Kidney epithelial cell (primary cell): ENCODE data around the gene NR0B2. TPM values are rescaled to one million over a fixed set of nuclear protein-coding genes. Genes with fewer than 3 reads are reported as not detected.

Experiments
- DNase-seq: peaks from one replicate; pipeline ENCODE4 v3.0.0-alpha.2; 2010; ENCODE audit warnings: low read depth
- H3K27me3 ChIP-seq: 2 replicates; pipeline ENCODE4 v1.6.0; 2011; ENCODE audit warnings: low read length; ENCODE audit not compliant: control insufficient read depth, insufficient read depth
- H3K36me3 ChIP-seq: 2 replicates; pipeline ENCODE4 v1.5.1; 2011; ENCODE audit warnings: low read length; ENCODE audit not compliant: control insufficient read depth, insufficient read depth
- H3K4me3 ChIP-seq: 2 replicates; pipeline ENCODE4 v1.5.1; 2011; ENCODE audit warnings: low read depth, mild to moderate bottlenecking, control low read depth, low read length
- total RNA-seq: library from RNA; depleted of rRNA; stranded (reverse); fragments of >200 nt; gene quantifications from 2 replicates; pipeline ENCODE4 v1.2.3, GENCODE V29; 2015
- TF ChIP-seq, protein P1 (sequence below): IDR thresholded peaks from 2 replicates; pipeline ENCODE4 v1.5.1; 2011; ENCODE audit warnings: mild to moderate bottlenecking, moderate library complexity, low read length, control low read depth, inconsistent platforms; ENCODE audit not compliant: insufficient read depth, poor library complexity, severe bottlenecking

The NR0B2 gene
- total RNA-seq, 1 donor from 2014 or later: not detected

DNA sequence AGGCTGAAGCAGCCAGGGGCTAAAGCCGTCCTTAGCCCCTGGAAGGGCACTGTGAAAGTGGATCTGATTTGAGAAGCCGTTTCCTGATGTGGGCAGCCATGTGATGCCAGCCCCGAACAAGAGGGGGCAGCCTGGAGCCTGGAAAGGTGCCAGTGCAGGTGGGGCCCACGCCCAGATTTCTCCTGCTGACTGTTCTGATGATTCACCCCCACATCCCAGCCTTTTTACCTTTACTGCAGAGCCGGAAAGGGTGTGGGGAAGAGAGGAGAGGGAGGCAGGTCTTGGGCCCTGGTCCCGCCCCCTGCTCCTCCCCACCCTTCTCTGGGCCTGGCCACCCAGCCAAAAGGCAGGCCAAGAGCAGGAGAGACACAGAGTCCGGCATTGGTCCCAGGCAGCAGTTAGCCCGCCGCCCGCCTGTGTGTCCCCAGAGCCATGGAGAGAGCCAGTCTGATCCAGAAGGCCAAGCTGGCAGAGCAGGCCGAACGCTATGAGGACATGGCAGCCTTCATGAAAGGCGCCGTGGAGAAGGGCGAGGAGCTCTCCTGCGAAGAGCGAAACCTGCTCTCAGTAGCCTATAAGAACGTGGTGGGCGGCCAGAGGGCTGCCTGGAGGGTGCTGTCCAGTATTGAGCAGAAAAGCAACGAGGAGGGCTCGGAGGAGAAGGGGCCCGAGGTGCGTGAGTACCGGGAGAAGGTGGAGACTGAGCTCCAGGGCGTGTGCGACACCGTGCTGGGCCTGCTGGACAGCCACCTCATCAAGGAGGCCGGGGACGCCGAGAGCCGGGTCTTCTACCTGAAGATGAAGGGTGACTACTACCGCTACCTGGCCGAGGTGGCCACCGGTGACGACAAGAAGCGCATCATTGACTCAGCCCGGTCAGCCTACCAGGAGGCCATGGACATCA, 50.7 kb downstream of the NR0B2 start, which contains the start of gene SFN:
Gene SFN (plus strand): TSS at position 369 of the 904 bp plus-strand sequence. CDS start 64 bp downstream, at position 433.
- Histone ChIP-seq H3K27me3 (no peaks in the 10 kb centered on the region), H3K36me3 (no peaks in the 10 kb centered on the region), H3K4me3 (peak within 1 kb of the TSS; percentile 77)
- DNase-seq: peak; percentile 80
- TF ChIP-seq, protein P1, sequence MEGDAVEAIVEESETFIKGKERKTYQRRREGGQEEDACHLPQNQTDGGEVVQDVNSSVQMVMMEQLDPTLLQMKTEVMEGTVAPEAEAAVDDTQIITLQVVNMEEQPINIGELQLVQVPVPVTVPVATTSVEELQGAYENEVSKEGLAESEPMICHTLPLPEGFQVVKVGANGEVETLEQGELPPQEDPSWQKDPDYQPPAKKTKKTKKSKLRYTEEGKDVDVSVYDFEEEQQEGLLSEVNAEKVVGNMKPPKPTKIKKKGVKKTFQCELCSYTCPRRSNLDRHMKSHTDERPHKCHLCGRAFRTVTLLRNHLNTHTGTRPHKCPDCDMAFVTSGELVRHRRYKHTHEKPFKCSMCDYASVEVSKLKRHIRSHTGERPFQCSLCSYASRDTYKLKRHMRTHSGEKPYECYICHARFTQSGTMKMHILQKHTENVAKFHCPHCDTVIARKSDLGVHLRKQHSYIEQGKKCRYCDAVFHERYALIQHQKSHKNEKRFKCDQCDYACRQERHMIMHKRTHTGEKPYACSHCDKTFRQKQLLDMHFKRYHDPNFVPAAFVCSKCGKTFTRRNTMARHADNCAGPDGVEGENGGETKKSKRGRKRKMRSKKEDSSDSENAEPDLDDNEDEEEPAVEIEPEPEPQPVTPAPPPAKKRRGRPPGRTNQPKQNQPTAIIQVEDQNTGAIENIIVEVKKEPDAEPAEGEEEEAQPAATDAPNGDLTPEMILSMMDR: peak; percentile 82

DNA sequence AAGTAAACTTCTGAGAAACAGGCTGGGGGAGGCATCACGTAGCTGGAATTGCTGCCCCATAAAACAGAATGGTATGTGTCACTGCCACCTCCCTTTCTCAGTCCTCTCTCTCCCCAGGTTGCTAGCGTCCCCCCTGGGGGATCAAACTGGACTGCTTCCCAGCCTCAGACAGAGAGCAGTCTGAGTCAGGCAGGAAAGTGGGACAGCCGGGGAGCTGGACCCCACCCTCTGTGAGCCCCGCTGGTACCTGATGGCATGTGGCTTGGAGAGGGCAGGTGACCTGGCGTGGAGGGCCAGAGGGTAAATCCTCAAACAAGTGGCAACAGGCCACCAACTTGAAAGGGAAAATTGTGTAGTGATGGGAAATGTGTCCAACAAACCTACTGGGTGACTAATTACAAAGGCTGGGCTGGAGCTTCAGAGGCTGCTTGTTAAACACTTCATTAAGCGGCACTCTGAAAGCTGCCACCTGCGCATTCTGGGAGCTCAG, 51.8 kb downstream of the NR0B2 start:
- Histone ChIP-seq H3K27me3 (no peaks in the 10 kb centered on the region), H3K4me3 (no peak overlapping the region), H3K36me3 (no peaks in the 10 kb centered on the region)
- DNase-seq: no peak
- TF ChIP-seq, protein P1: no peak

Other genes starting within 250 kb of the NR0B2 start
- 43.7 and 63.1 TPM in 2 replicates for gene ARID1A, start 218.0 kb downstream of the NR0B2 start, total RNA-seq
- gene PIGV, start 126.0 kb downstream of the NR0B2 start, total RNA-seq: 8.5 and 11.5 TPM in 2 replicates
- gene ZDHHC18, start 87.3 kb downstream of the NR0B2 start, total RNA-seq: 24.2 and 27.0 TPM in 2 replicates
- gene SFN, start 50.8 kb downstream of the NR0B2 start, total RNA-seq: 85.8 and 89.0 TPM in 2 replicates
- gene GPN2, start 23.7 kb downstream of the NR0B2 start, total RNA-seq: 9.5 and 11.0 TPM in 2 replicates
- 12.1 and 16.2 TPM in 2 replicates for gene GPATCH3, start 13.5 kb downstream of the NR0B2 start, total RNA-seq
- gene NUDC, start 7.8 kb upstream of the NR0B2 start, total RNA-seq: 102 and 123 TPM in 2 replicates
- 10.3 and 11.0 TPM in 2 replicates for gene KDF1, start 46.5 kb upstream of the NR0B2 start, total RNA-seq
- 78.0 and 127 TPM in 2 replicates for gene TRNP1, start 79.7 kb upstream of the NR0B2 start, total RNA-seq
- gene TENT5B, start 98.9 kb upstream of the NR0B2 start, total RNA-seq: 1.9 and 2.2 TPM in 2 replicates
- gene SLC9A1, start 241.2 kb upstream of the NR0B2 start, total RNA-seq: 37.7 and 57.1 TPM in 2 replicates